Left lung (tissue), 10 donors: Measurements from ENCODE around the gene TICAM2. TPM values are rescaled to one million over a fixed set of nuclear protein-coding genes. Genes with fewer than 3 reads are reported as not detected.
A peak's percentile ranks its signal among the peaks of the same experiment; 100 is the strongest.

ENCODE experiments used
- ATAC-seq: fragments of 200-7000 bp; cut with Tn5 transposase; one replicate; pipeline ENCODE4 v1.9.1; 2020; ENCODE audit warnings: moderate library complexity
- DNase-seq, 4 donors: peaks; one replicate each; pipeline ENCODE4 v3.0.0-alpha.2; 2013 to 2020
- H3K27ac ChIP-seq, 2 donors: fragments of 200-600 bp; sonication (generic) in 1 of 2; one replicate each; pipeline versions ENCODE4 v1.5.0 to v1.8.0; 2020 to 2021
- H3K27me3 ChIP-seq, 2 donors: fragments of 200-600 bp; sonication (generic) in 1 of 2; one replicate each; pipeline versions ENCODE4 v1.5.0 to v1.8.0; 2020 to 2021
- H3K36me3 ChIP-seq, 2 donors: fragments of 200-600 bp; sonication (generic) in 1 of 2; one replicate each; pipeline versions ENCODE4 v1.5.0 to v1.8.0; 2020 to 2021
- H3K4me1 ChIP-seq, 2 donors: fragments of 200-600 bp; one replicate each; pipeline ENCODE4 v1.8.0; 2021
- H3K4me3 ChIP-seq, 2 donors: fragments of 200-600 bp; sonication (generic) in 1 of 2; one replicate each; pipeline versions ENCODE4 v1.5.0 to v1.8.0; 2020 to 2021; ENCODE audit warnings: mild to moderate bottlenecking in 1 of 2
- H3K9me3 ChIP-seq, 2 donors: fragments of 200-600 bp; sonication (generic) in 1 of 2; one replicate each; pipeline versions ENCODE4 v1.5.0 to v1.8.0; 2020 to 2021
- intact Hi-C, 2 donors: fragments of 100-400 bp; cut with DNase I; formaldehyde crosslinking; loops; one replicate each; pipeline versions ENCODE4 v1.11.2 to v1.14.2; 2022
- polyA plus RNA-seq, 6 donors: library from polyadenylated mRNA; unstranded; fragments of 120-200 nt; gene quantifications; one replicate each; pipeline ENCODE4 v1.2.1, GENCODE V29; 2013; ENCODE audit not compliant: insufficient read length in 6 of 6
- total RNA-seq, 2 donors: library from RNA; stranded (reverse); fragmentation: NEBNext Ultra II Directional; extraction: Animal tissue kit (Norgen Biotek cat#: 25700); gene quantifications; one replicate each; pipeline ENCODE4 v1.2.1, GENCODE V29; 2021
- TF ChIP-seq, protein P1 (sequence below), 2 donors: fragments of 200-600 bp; sonication (generic) in 1 of 2; IDR thresholded peaks; one replicate each; pipeline versions ENCODE4 v1.5.0 to v1.8.0; 2021; ENCODE audit warnings: antibody characterized with exemption in 2 of 2
- donor health status: DM: no; HTN: yes; CAD: no.
- donor health status: DM: no; HTN: no; CAD: no.

Gene TICAM2
- total and polyA plus RNA-seq, 8 donors, result 3.2 to 8.6 (median 6.4) TPM

DNA sequence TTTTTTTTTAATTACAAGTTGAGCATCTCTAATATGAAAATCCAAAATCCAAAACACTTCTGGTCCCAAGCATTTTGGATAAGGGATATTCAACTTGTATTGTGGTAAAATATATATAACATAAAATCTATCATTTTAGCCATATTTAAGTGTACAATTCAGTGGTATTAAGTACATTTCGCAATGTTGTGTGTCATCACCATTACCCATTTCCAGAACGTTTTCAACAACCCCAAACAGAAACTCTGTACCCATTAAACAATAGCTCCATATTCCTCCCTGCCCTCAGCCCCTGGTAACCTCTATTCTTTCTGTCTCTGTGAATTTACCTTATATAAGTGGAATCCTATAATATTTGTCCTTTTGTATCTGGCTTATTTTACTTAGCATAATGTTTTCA, 24.9 kb downstream of the TICAM2 start:
- intact Hi-C loops, result no loop called here

GRCh38 chr5:115575167-115576070, 26.9 kb downstream of the TICAM2 start:
- Histone ChIP-seq H3K9me3 (no peaks in the 10 kb centered on the region), H3K4me1 (no peaks in the 10 kb centered on the region), H3K4me3 (no peak overlapping the region), H3K27me3 (no peaks in the 10 kb centered on the region), H3K27ac (no peak overlapping the region), H3K36me3 (no peaks in the 10 kb centered on the region)
- TF ChIP-seq, protein P1, sequence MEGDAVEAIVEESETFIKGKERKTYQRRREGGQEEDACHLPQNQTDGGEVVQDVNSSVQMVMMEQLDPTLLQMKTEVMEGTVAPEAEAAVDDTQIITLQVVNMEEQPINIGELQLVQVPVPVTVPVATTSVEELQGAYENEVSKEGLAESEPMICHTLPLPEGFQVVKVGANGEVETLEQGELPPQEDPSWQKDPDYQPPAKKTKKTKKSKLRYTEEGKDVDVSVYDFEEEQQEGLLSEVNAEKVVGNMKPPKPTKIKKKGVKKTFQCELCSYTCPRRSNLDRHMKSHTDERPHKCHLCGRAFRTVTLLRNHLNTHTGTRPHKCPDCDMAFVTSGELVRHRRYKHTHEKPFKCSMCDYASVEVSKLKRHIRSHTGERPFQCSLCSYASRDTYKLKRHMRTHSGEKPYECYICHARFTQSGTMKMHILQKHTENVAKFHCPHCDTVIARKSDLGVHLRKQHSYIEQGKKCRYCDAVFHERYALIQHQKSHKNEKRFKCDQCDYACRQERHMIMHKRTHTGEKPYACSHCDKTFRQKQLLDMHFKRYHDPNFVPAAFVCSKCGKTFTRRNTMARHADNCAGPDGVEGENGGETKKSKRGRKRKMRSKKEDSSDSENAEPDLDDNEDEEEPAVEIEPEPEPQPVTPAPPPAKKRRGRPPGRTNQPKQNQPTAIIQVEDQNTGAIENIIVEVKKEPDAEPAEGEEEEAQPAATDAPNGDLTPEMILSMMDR (IDR thresholded peaks at IDR 0.05), result no peak
- ATAC-seq (no peak), DNase-seq (no peak)
- intact Hi-C loops, result no loop called here

More for the DNA sequence above, 24.9 kb downstream of the TICAM2 start:
- DNase-seq (no peak), ATAC-seq (no peak)
- Histone ChIP-seq H3K9me3 (no peaks in the 10 kb centered on the region), H3K36me3 (no peaks in the 10 kb centered on the region), H3K27ac (no peak overlapping the region), H3K4me1 (no peaks in the 10 kb centered on the region), H3K4me3 (no peak overlapping the region), H3K27me3 (no peaks in the 10 kb centered on the region)
- TF ChIP-seq, protein P1 (IDR thresholded peaks at IDR 0.05), result no peak

- TF ChIP-seq, protein P1 (IDR thresholded peaks at IDR 0.05), result no peak
- H3K27me3 ChIP-seq, result no peaks in the 10 kb centered on the region
- intact Hi-C loops, result no loop called here
Observed at GRCh38 chr5:115573133-115573532, 29.1 kb downstream of the TICAM2 start.

GRCh38 chr5:115571441-115571878, 30.8 kb downstream of the TICAM2 start:
- Histone ChIP-seq H3K27ac (no peak overlapping the region), H3K27me3 (no peaks in the 10 kb centered on the region), H3K36me3 (no peaks in the 10 kb centered on the region), H3K9me3 (no peaks in the 10 kb centered on the region), H3K4me1 (no peaks in the 10 kb centered on the region), H3K4me3 (no peak overlapping the region)
- peak in 1 of 4 donors; percentile 13 for DNase-seq
- intact Hi-C loops, result no loop called here
- no peak for ATAC-seq
- TF ChIP-seq, protein P1 (IDR thresholded peaks at IDR 0.05), result no peak

More at GRCh38 chr5:115573133-115573532, 29.1 kb downstream of the TICAM2 start:
- no peak for DNase-seq
- Histone ChIP-seq H3K4me1 (no peaks in the 10 kb centered on the region), H3K27ac (no peak overlapping the region), H3K4me3 (no peak overlapping the region), H3K36me3 (no peaks in the 10 kb centered on the region), H3K9me3 (no peaks in the 10 kb centered on the region)
- ATAC-seq, result no peak

- Histone ChIP-seq H3K36me3 (no peaks in the 10 kb centered on the region), H3K27ac (no peak overlapping the region), H3K4me1 (no peaks in the 10 kb centered on the region), H3K27me3 (no peaks in the 10 kb centered on the region), H3K9me3 (no peaks in the 10 kb centered on the region), H3K4me3 (no peak overlapping the region)
- no peak for ATAC-seq
- intact Hi-C loops, result no loop called here
- TF ChIP-seq, protein P1 (IDR thresholded peaks at IDR 0.05), result no peak
- no peak for DNase-seq
Observed at GRCh38 chr5:115568668-115569067, 33.6 kb downstream of the TICAM2 start.
